GM23248 (cell line): ENCODE data around the gene C3orf85. TPM values are rescaled to one million over a fixed set of nuclear protein-coding genes. Genes with fewer than 3 reads are reported as not detected.

Source experiments
- DNase-seq: peaks from one replicate; pipeline ENCODE4 v3.0.0-alpha.2; 2015
- H2AFZ ChIP-seq: fragments of 200-600 bp; sonication (generic); 2 replicates; pipeline ENCODE4 v1.6.1; 2016; ENCODE audit warnings: antibody characterized with exemption
- H3F3A ChIP-seq: fragments of 200-600 bp; sonication (generic); 2 replicates; pipeline ENCODE4 v1.6.1; 2016; ENCODE audit warnings: mild to moderate bottlenecking, antibody characterized with exemption, mixed run types; ENCODE audit not compliant: insufficient read depth
- H3K27ac ChIP-seq: fragments of 200-600 bp; sonication (generic); 2 replicates; pipeline ENCODE4 v1.5.1; 2016; ENCODE audit warnings: mild to moderate bottlenecking
- H3K27me3 ChIP-seq: fragments of 200-600 bp; sonication (generic); replicated peaks from 2 replicates; pipeline ENCODE4 v1.6.1; 2016; ENCODE audit warnings: mild to moderate bottlenecking; ENCODE audit not compliant: insufficient read depth
- H3K36me3 ChIP-seq: fragments of 200-600 bp; sonication (generic); 2 replicates; pipeline ENCODE4 v1.6.1; 2016; ENCODE audit warnings: low read depth, mild to moderate bottlenecking
- H3K4me1 ChIP-seq: fragments of 200-600 bp; sonication (generic); 2 replicates; pipeline ENCODE4 v1.6.1; 2016; ENCODE audit warnings: mild to moderate bottlenecking; ENCODE audit not compliant: insufficient read depth
- H3K4me2 ChIP-seq: fragments of 200-600 bp; sonication (generic); one replicate; pipeline ENCODE4 v1.6.1; 2016; ENCODE audit warnings: mild to moderate bottlenecking; ENCODE audit not compliant: unreplicated experiment
- H3K4me3 ChIP-seq: fragments of 200-600 bp; sonication (generic); 2 replicates; pipeline ENCODE4 v1.5.1; 2016; ENCODE audit warnings: mild to moderate bottlenecking
- H3K79me2 ChIP-seq: fragments of 200-600 bp; sonication (generic); 2 replicates; pipeline ENCODE4 v1.6.1; 2016; ENCODE audit warnings: mild to moderate bottlenecking; ENCODE audit not compliant: insufficient read depth
- H3K9ac ChIP-seq: fragments of 200-600 bp; sonication (generic); 2 replicates; pipeline ENCODE4 v1.6.1; 2016; ENCODE audit warnings: mild to moderate bottlenecking
- H3K9me2 ChIP-seq: fragments of 200-600 bp; sonication (generic); 2 replicates; pipeline ENCODE4 v1.6.1; 2016; ENCODE audit warnings: mixed run types, mild to moderate bottlenecking, moderate library complexity; ENCODE audit not compliant: insufficient read depth
- H3K9me3 ChIP-seq: fragments of 200-600 bp; sonication (generic); one replicate; pipeline ENCODE4 v1.6.1; 2017; ENCODE audit warnings: low read depth
- H4K20me1 ChIP-seq: fragments of 200-600 bp; sonication (generic); 2 replicates; pipeline ENCODE4 v1.6.0; 2016; ENCODE audit not compliant: insufficient read depth
- EZH2 ChIP-seq: fragments of 200-600 bp; sonication (generic); IDR thresholded peaks from 2 replicates; pipeline ENCODE4 v1.6.1; 2018; ENCODE audit warnings: antibody characterized with exemption, mild to moderate bottlenecking; ENCODE audit not compliant: insufficient read depth, poor library complexity, severe bottlenecking
- EZH2phosphoT487 ChIP-seq: fragments of 200-600 bp; sonication (generic); IDR thresholded peaks from 2 replicates; pipeline ENCODE4 v1.6.1; 2018; ENCODE audit warnings: antibody characterized with exemption, moderate library complexity, mild to moderate bottlenecking, low read depth; ENCODE audit not compliant: insufficient read depth
- WGBS, 2 experiments: methylation state at CpG; one replicate each; pipeline ENCODE4 v1.1.6; 2015 to 2017; ENCODE audit warnings: low lambda C conversion rate in 2 of 2, low coverage in 1 of 2; ENCODE audit errors: missing lambda C conversion rate in 2 of 2; 5-methylcytosine and 5-hydroxymethylcytosine counted together
- in situ Hi-C: fragments of 300-500 bp; cut with MboI; formaldehyde crosslinking; loops from 2 replicates; pipeline ENCODE4 v1.15.0; 2020
- polyA plus RNA-seq: library from polyadenylated mRNA; unstranded; fragments of >200 nt; fragmentation: Nextera tagmentation; extraction: Ambion mirVana; gene quantifications from 2 replicates; pipeline ENCODE4 v1.2.1, GENCODE V29; 2016
- total RNA-seq: library from RNA; depleted of rRNA; stranded (reverse); fragments of >200 nt; shearing (Covaris generic); gene quantifications from 2 replicates; pipeline ENCODE4 v1.2.3, GENCODE V29; 2014

C3orf85 gene
- total and polyA plus RNA-seq, 2 experiments from 2014 or later: not detected

- Histone ChIP-seq H3K79me2 (no peaks in the 10 kb centered on the region), H3K27ac (no peak overlapping the region), H3K27me3 (no peaks in the 10 kb centered on the region), H3K9me2 (no peaks in the 10 kb centered on the region), H3F3A (no peaks in the 10 kb centered on the region), H3K4me1 (no peaks in the 10 kb centered on the region), H2AFZ (no peak overlapping the region), H3K9me3 (no peaks in the 10 kb centered on the region), H3K4me3 (no peak overlapping the region), H3K4me2 (no peak overlapping the region), H4K20me1 (no peaks in the 10 kb centered on the region), H3K9ac (no peak overlapping the region), H3K36me3 (no peaks in the 10 kb centered on the region)
- in situ Hi-C loops: no loop called here
- 2 to 4% methylated on average over 2 of the region's 2 CpGs for WGBS, 2 experiments
- no peak for DNase-seq
- TF ChIP-seq EZH2 (no peak), EZH2phosphoT487 (no peak)
Observed at GRCh38 chr3:109115451-109115850, 21.1 kb upstream of the C3orf85 start.

- Histone ChIP-seq H3K9me2 (no peaks in the 10 kb centered on the region), H2AFZ (no peak overlapping the region), H4K20me1 (no peaks in the 10 kb centered on the region), H3K79me2 (no peaks in the 10 kb centered on the region), H3K4me2 (no peak overlapping the region), H3K4me3 (no peak overlapping the region), H3K27me3 (no peaks in the 10 kb centered on the region), H3K9ac (no peak overlapping the region), H3K9me3 (no peaks in the 10 kb centered on the region), H3K36me3 (no peaks in the 10 kb centered on the region), H3F3A (no peaks in the 10 kb centered on the region), H3K4me1 (no peaks in the 10 kb centered on the region), H3K27ac (no peak overlapping the region)
- 54 to 55% methylated on average over 2 of the region's 2 CpGs for WGBS, 2 experiments
- in situ Hi-C loops: no loop called here
- TF ChIP-seq EZH2phosphoT487: no peak
- TF ChIP-seq EZH2: no peak
- DNase-seq: no peak
Observed at GRCh38 chr3:109116031-109116430, 20.5 kb upstream of the C3orf85 start.

GRCh38 chr3:109117939-109118338 is 18.6 kb upstream of the C3orf85 start, which contains the start of gene MORC1:
Gene MORC1, minus strand, starts transcription at chr3:109118134. Its CDS starts 75 bp downstream, at chr3:109118059.
- H3K4me2 ChIP-seq: no peak within 1 kb of the TSS
- 68 to 77% methylated on average over 37 to 38 of the region's 38 CpGs for WGBS, 2 experiments
- DNase-seq: no peak
- TF ChIP-seq EZH2phosphoT487: no peak
- TF ChIP-seq EZH2: no peak
- no peaks in the 10 kb centered on the region for H3K36me3 ChIP-seq
- H3K27me3 ChIP-seq: no peaks in the 10 kb centered on the region
- no peaks in the 10 kb centered on the region for H3K9me2 ChIP-seq
- H2AFZ ChIP-seq: no peak within 1 kb of the TSS
- no peak within 1 kb of the TSS for H3K4me3 ChIP-seq
- no peaks in the 10 kb centered on the region for H3K4me1 ChIP-seq
- H3K27ac ChIP-seq: no peak within 1 kb of the TSS
- no peak within 1 kb of the TSS for H3K9ac ChIP-seq
- H3K9me3 ChIP-seq: no peaks in the 10 kb centered on the region
- no peaks in the 10 kb centered on the region for H3F3A ChIP-seq
- no peaks in the 10 kb centered on the region for H4K20me1 ChIP-seq
- in situ Hi-C loops: no loop called here
- H3K79me2 ChIP-seq: no peaks in the 10 kb centered on the region

GRCh38 chr3:109118584-109118983 is 17.9 kb upstream of the C3orf85 start:
- H3K27me3 ChIP-seq: no peaks in the 10 kb centered on the region
- no peaks in the 10 kb centered on the region for H3K79me2 ChIP-seq
- H3F3A ChIP-seq: no peaks in the 10 kb centered on the region
- no peaks in the 10 kb centered on the region for H3K9me3 ChIP-seq
- no peaks in the 10 kb centered on the region for H3K9me2 ChIP-seq
- TF ChIP-seq EZH2 (no peak), EZH2phosphoT487 (no peak)
- no peak for DNase-seq
- no peak overlapping the region for H3K4me2 ChIP-seq
- no peaks in the 10 kb centered on the region for H3K36me3 ChIP-seq
- WGBS, 2 experiments: 38 to 49% methylated on average over 7 of the region's 7 CpGs
- H3K4me1 ChIP-seq: no peaks in the 10 kb centered on the region
- H2AFZ ChIP-seq: no peak overlapping the region
- in situ Hi-C loops: no loop called here
- no peak overlapping the region for H3K9ac ChIP-seq
- no peaks in the 10 kb centered on the region for H4K20me1 ChIP-seq
- no peak overlapping the region for H3K4me3 ChIP-seq
- H3K27ac ChIP-seq: no peak overlapping the region

- Histone ChIP-seq H3K9me3 (no peaks in the 10 kb centered on the region), H3K4me1 (no peaks in the 10 kb centered on the region), H3K9ac (no peak overlapping the region), H3K4me3 (no peak overlapping the region), H3K27ac (no peak overlapping the region), H3K79me2 (no peaks in the 10 kb centered on the region), H3F3A (no peaks in the 10 kb centered on the region), H3K4me2 (no peak overlapping the region), H3K36me3 (no peaks in the 10 kb centered on the region), H2AFZ (no peak overlapping the region), H3K27me3 (no peaks in the 10 kb centered on the region), H4K20me1 (no peaks in the 10 kb centered on the region), H3K9me2 (no peaks in the 10 kb centered on the region)
- in situ Hi-C loops: no loop called here
- no peak for DNase-seq
- TF ChIP-seq EZH2 (no peak), EZH2phosphoT487 (no peak)
Observed at GRCh38 chr3:109122690-109123089, 13.8 kb upstream of the C3orf85 start.
